Vagina (tissue), 2 donors: ENCODE measurements around the gene FAM149B1. TPM values are rescaled to one million over a fixed set of nuclear protein-coding genes. Genes with fewer than 3 reads are reported as not detected.

ENCODE experiments used
- DNase-seq, 2 donors: peaks; one replicate each; pipeline ENCODE4 v3.0.0-alpha.2; 2017; ENCODE audit errors: extremely low spot score in 2 of 2
- H3K27ac ChIP-seq: fragments of 200-600 bp; sonication (generic); one replicate; pipeline ENCODE4 v1.5.1; 2019
- H3K27me3 ChIP-seq: fragments of 200-600 bp; sonication (generic); one replicate; pipeline ENCODE4 v1.5.1; 2019
- H3K36me3 ChIP-seq, 2 donors: fragments of 200-600 bp; sonication (generic); one replicate each; pipeline ENCODE4 v1.5.1; 2017 to 2019
- H3K4me1 ChIP-seq: fragments of 200-600 bp; sonication (generic); one replicate; pipeline ENCODE4 v1.5.1; 2019
- H3K4me3 ChIP-seq, 2 donors: fragments of 200-600 bp; sonication (generic); 1 replicate in 1 of 2; 2 replicates in 1 of 2; pipeline ENCODE4 v1.5.1; 2016 to 2019
- H3K9me3 ChIP-seq: fragments of 200-600 bp; sonication (generic); one replicate; pipeline ENCODE4 v1.5.1; 2019
- POLR2A ChIP-seq, 2 donors: fragments of 450-650 bp; IDR thresholded peaks; one replicate each; pipeline ENCODE4 v1.6.1; 2017; ENCODE audit warnings: antibody characterized with exemption in 2 of 2, mild to moderate bottlenecking in 2 of 2, moderate library complexity in 2 of 2
- POLR2AphosphoS5 ChIP-seq, 2 donors: sonication (generic); formaldehyde crosslinking; IDR thresholded peaks; one replicate each; pipeline ENCODE4 v1.9.0; 2017; ENCODE audit warnings: antibody characterized with exemption in 2 of 2, mild to moderate bottlenecking in 2 of 2, low read depth in 1 of 2; ENCODE audit not compliant: insufficient read depth in 1 of 2
- intact Hi-C: fragments of 100-400 bp; cut with DNase I; formaldehyde crosslinking; loops from one replicate; pipeline ENCODE4 v1.15.1; 2023
- total RNA-seq: library from RNA; depleted of rRNA; stranded (reverse); fragments of >200 nt; gene quantifications from one replicate; pipeline ENCODE4 v1.2.3, GENCODE V29; 2016
- TF ChIP-seq, protein P1 (sequence below), 3 experiments: fragments of 450-650 bp in 2 of 3; fragments of 200-600 bp in 1 of 3; sonication (generic) in 1 of 3; IDR thresholded peaks; one replicate each; pipeline ENCODE4 v1.5.1; 2017 to 2019; ENCODE audit warnings: antibody characterized with exemption in 3 of 3, mild to moderate bottlenecking in 2 of 3, moderate library complexity in 2 of 3

Gene FAM149B1
- total RNA-seq, 1 donor from 2014 or later: 25.8 TPM

DNA sequence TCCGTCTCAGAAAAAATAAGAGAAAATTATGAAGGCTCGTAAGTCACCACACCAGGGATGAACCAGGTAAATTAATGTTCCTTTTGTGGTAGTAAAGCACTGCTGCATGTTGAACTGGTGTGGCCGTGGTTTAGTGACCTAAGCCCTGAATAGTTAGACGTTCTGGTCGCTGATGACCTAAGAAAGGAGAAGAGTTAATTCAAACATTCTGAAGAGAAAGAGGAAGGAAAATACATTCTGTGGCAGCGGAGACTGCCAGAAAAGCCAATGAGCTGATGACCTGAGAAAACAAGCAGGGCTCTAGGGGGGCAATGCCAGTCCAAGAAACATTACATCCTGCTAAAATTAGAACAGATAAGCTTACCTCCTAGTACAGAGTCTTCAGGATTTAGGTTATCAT is 61.6 kb downstream of the FAM149B1 start:
- Histone ChIP-seq H3K9me3 (no peaks in the 10 kb centered on the region), H3K27me3 (no peaks in the 10 kb centered on the region), H3K36me3 (peaks cover 0 to 31% of the 10 kb centered on the region in 2 donors), H3K4me3 (no peak overlapping the region), H3K4me1 (no peaks in the 10 kb centered on the region), H3K27ac (no peak overlapping the region)
- intact Hi-C loops: no loop called here
- no peak for DNase-seq
- TF ChIP-seq POLR2AphosphoS5 (IDR thresholded peaks at IDR 0.05; ENCODE audit: insufficient read depth in 1 of 2, low read depth in 1 of 2): no peak
- no peak for TF ChIP-seq POLR2A (IDR thresholded peaks at IDR 0.05)
- TF ChIP-seq, protein P1, sequence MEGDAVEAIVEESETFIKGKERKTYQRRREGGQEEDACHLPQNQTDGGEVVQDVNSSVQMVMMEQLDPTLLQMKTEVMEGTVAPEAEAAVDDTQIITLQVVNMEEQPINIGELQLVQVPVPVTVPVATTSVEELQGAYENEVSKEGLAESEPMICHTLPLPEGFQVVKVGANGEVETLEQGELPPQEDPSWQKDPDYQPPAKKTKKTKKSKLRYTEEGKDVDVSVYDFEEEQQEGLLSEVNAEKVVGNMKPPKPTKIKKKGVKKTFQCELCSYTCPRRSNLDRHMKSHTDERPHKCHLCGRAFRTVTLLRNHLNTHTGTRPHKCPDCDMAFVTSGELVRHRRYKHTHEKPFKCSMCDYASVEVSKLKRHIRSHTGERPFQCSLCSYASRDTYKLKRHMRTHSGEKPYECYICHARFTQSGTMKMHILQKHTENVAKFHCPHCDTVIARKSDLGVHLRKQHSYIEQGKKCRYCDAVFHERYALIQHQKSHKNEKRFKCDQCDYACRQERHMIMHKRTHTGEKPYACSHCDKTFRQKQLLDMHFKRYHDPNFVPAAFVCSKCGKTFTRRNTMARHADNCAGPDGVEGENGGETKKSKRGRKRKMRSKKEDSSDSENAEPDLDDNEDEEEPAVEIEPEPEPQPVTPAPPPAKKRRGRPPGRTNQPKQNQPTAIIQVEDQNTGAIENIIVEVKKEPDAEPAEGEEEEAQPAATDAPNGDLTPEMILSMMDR (IDR thresholded peaks at IDR 0.05): no peak

DNA sequence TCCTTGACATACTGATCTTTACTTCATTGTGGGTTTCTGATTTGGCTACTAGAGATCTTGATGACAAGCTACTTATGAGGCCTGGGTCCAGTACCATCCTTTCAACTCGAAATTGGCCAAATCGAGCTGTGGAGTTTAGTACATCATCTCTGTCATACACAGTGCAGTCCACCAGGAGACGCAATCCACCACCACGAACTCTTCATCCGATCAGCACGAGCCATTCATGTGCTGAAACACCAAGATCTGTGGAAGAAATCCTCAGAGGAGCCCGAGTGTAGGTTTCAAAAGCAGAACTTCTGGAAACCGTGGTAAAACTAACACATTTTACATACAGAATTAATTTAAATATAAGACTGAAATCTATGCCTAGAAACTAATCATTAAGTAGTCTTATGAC is 65.0 kb downstream of the FAM149B1 start:
- Histone ChIP-seq H3K27ac (no peak overlapping the region), H3K36me3 (peaks cover 0 to 39% of the 10 kb centered on the region in 2 donors), H3K9me3 (no peaks in the 10 kb centered on the region), H3K4me3 (no peak overlapping the region), H3K27me3 (no peaks in the 10 kb centered on the region), H3K4me1 (no peaks in the 10 kb centered on the region)
- DNase-seq: no peak
- TF ChIP-seq POLR2A (IDR thresholded peaks at IDR 0.05) (no peak), POLR2AphosphoS5 (IDR thresholded peaks at IDR 0.05; ENCODE audit: insufficient read depth in 1 of 2, low read depth in 1 of 2) (no peak)
- TF ChIP-seq, protein P1 (IDR thresholded peaks at IDR 0.05): no peak
- intact Hi-C loops: no loop called here

DNA sequence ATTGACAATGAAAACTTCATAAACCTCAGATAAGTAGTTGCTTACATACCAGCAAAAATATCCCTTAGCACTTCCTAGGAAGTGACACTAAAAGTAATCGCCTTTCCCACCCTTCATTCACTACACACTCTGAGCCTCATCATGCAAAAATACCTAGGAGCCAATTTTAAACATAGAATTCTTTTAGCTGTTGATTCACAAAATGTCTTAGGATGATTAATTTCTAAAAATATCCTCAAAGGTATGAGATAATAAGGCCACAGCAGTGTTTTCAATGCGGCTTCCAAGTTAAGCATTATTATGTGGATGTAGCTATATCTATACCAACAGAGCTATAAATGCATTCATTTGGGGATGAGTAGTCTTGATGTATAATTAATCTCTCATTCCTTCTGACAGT is 66.0 kb downstream of the FAM149B1 start:
- Histone ChIP-seq H3K4me1 (no peaks in the 10 kb centered on the region), H3K4me3 (no peak overlapping the region), H3K27me3 (no peaks in the 10 kb centered on the region), H3K9me3 (no peaks in the 10 kb centered on the region), H3K27ac (no peak overlapping the region), H3K36me3 (peaks cover 0 to 39% of the 10 kb centered on the region in 2 donors)
- TF ChIP-seq, protein P1 (IDR thresholded peaks at IDR 0.05): no peak
- TF ChIP-seq POLR2A (IDR thresholded peaks at IDR 0.05): no peak
- TF ChIP-seq POLR2AphosphoS5 (IDR thresholded peaks at IDR 0.05; ENCODE audit: insufficient read depth in 1 of 2, low read depth in 1 of 2): no peak
- intact Hi-C loops: no loop called here
- DNase-seq: no peak

DNA sequence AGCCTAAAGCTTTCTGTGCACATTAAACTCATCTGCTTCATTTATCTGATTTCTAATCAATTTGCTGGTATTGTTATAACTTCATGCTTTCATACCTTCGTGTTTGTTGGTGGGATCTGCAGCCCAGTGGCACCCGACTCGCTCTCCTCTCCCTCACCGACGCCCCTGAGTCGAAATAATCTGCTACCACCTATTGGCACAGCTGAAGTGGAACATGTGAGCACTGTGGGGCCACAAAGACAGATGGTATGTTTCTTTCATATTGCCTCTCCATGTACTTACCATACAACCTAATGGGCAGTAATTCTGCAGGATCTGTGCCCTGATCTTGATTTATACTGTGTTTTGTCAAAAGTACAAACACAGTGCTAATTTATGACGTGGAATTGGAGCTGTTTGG is 66.8 kb downstream of the FAM149B1 start:
- intact Hi-C loops: no loop called here
- no peak overlapping the region for H3K4me3 ChIP-seq
- TF ChIP-seq POLR2AphosphoS5 (IDR thresholded peaks at IDR 0.05; ENCODE audit: insufficient read depth in 1 of 2, low read depth in 1 of 2) (no peak), POLR2A (IDR thresholded peaks at IDR 0.05) (no peak)
- TF ChIP-seq, protein P1 (IDR thresholded peaks at IDR 0.05): no peak
- H3K27ac ChIP-seq: no peak overlapping the region
- no peak for DNase-seq
- peaks cover 0 to 39% of the 10 kb centered on the region in 2 donors for H3K36me3 ChIP-seq
- no peaks in the 10 kb centered on the region for H3K9me3 ChIP-seq
- H3K27me3 ChIP-seq: no peaks in the 10 kb centered on the region
- H3K4me1 ChIP-seq: no peaks in the 10 kb centered on the region

DNA sequence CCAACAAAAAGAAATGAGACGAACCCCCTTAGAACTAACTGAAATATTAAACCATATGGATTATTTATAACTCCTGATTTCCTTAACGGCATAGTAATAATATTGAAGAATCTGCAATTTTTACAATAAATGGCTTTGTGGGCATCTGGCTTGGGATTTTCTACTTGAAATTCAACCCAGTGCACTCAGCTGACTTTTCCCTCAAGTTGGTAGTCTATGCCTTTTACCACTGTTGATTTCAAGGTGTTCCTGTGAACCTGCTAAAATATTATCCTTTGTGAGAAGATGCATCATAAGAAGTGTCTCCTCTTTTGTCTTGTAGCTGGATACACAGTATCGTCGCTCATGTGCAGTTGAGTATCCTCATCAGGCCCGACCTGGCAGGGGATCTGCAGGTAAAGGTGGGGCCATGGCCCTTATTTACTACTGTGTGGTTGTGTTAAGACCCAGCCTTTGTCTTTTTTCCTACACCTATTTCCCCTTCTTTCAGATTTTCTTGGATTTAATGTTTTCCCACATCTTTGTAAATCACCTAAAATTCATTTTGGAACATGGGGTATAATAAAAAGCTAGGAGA is 71.2 kb downstream of the FAM149B1 start:
- TF ChIP-seq POLR2A (IDR thresholded peaks at IDR 0.05) (no peak), POLR2AphosphoS5 (IDR thresholded peaks at IDR 0.05; ENCODE audit: insufficient read depth in 1 of 2, low read depth in 1 of 2) (no peak)
- TF ChIP-seq, protein P1 (IDR thresholded peaks at IDR 0.05): no peak
- intact Hi-C loops: no loop called here
- Histone ChIP-seq H3K27ac (no peak overlapping the region), H3K36me3 (peaks cover 0 to 57% of the 10 kb centered on the region in 2 donors), H3K27me3 (no peaks in the 10 kb centered on the region), H3K4me3 (no peak overlapping the region), H3K4me1 (peaks cover 5% of the 10 kb centered on the region), H3K9me3 (no peaks in the 10 kb centered on the region)
- no peak for DNase-seq
